Measurements from ENCODE around the gene MED9. TPM values are rescaled to one million over a fixed set of nuclear protein-coding genes. Genes with fewer than 3 reads are reported as not detected.

Gene MED9
- total and polyA plus RNA-seq, 4 donors: 6.4 to 12.5 (median 8.8) TPM

- TF ChIP-seq ATF3 (IDR thresholded peaks at IDR 0.05) (no peak), REST (IDR thresholded peaks at IDR 0.05) (no peak), HNF4A (conservative IDR thresholded peaks at IDR 0.05) (no peak)
Measured at GRCh38 chr17:17506181-17506741, 29.5 kb downstream of the MED9 start (continued).

GRCh38 chr17:17506893-17507464 is 30.2 kb downstream of the MED9 start:
- 76% methylated on average over 17 of the region's 17 CpGs for WGBS
- H3K9ac ChIP-seq (ENCODE audit: low read depth in 1 of 2, low read length in 2 of 2): no peak overlapping the region
- H3K27me3 ChIP-seq (ENCODE audit: control insufficient read depth in 4 of 4, insufficient read depth in 4 of 4, low read length in 3 of 4): no peaks in the 10 kb centered on the region
- H3K27ac ChIP-seq (ENCODE audit: low read depth in 1 of 2, low read length in 2 of 2): no peak overlapping the region
- H3K36me3 ChIP-seq (ENCODE audit: control insufficient read depth in 4 of 4, insufficient read depth in 3 of 4, low read depth in 1 of 4, low read length in 3 of 4): peaks cover 3 to 28% (median 9%) of the 10 kb centered on the region in 4 donors
- TF ChIP-seq MAX (IDR thresholded peaks at IDR 0.05) (no peak), NR2F2 (IDR thresholded peaks at IDR 0.05) (no peak)
- H3K4me3 ChIP-seq (ENCODE audit: low read depth in 1 of 3, low read length in 3 of 3): no peak overlapping the region
- no peaks in the 10 kb centered on the region for H3K4me1 ChIP-seq (ENCODE audit: control insufficient read depth in 4 of 4, insufficient read depth in 4 of 4, low read length in 3 of 4)
- no peaks in the 10 kb centered on the region for H3K9me3 ChIP-seq (ENCODE audit: control insufficient read depth in 4 of 4, low read length in 3 of 4)
- DNase-seq (ENCODE audit: low spot score): no peak

GRCh38 chr17:17507465-17508011 is 30.7 kb downstream of the MED9 start:
- H3K9ac ChIP-seq (ENCODE audit: low read depth in 1 of 2, low read length in 2 of 2): no peak overlapping the region
- H3K27ac ChIP-seq (ENCODE audit: low read depth in 1 of 2, low read length in 2 of 2): no peak overlapping the region
- no peak overlapping the region for H3K4me3 ChIP-seq (ENCODE audit: low read depth in 1 of 3, low read length in 3 of 3)
- no peak for DNase-seq (ENCODE audit: low spot score)
- H3K4me1 ChIP-seq (ENCODE audit: control insufficient read depth in 4 of 4, insufficient read depth in 4 of 4, low read length in 3 of 4): no peaks in the 10 kb centered on the region
- WGBS: 95% methylated on average over 16 of the region's 16 CpGs
- H3K27me3 ChIP-seq (ENCODE audit: control insufficient read depth in 4 of 4, insufficient read depth in 4 of 4, low read length in 3 of 4): no peaks in the 10 kb centered on the region
- H3K9me3 ChIP-seq (ENCODE audit: control insufficient read depth in 4 of 4, low read length in 3 of 4): no peaks in the 10 kb centered on the region
- H3K36me3 ChIP-seq (ENCODE audit: control insufficient read depth in 4 of 4, insufficient read depth in 3 of 4, low read depth in 1 of 4, low read length in 3 of 4): peaks cover 3 to 28% (median 9%) of the 10 kb centered on the region in 4 donors
- TF ChIP-seq GABPA (IDR thresholded peaks at IDR 0.05 in 1 of 2, conservative IDR thresholded peaks at IDR 0.05 in 1 of 2) (no peak), ATF3 (IDR thresholded peaks at IDR 0.05) (no peak), REST (IDR thresholded peaks at IDR 0.05) (no peak), HNF4G (IDR thresholded peaks at IDR 0.05) (no peak), ZBTB33 (IDR thresholded peaks at IDR 0.05) (no peak), FOXA2 (IDR thresholded peaks at IDR 0.05) (no peak), JUND (IDR thresholded peaks at IDR 0.05) (no peak), FOXA1 (IDR thresholded peaks at IDR 0.05) (no peak), TAF1 (conservative IDR thresholded peaks at IDR 0.05) (no peak), SP1 (IDR thresholded peaks at IDR 0.05) (no peak), EGR1 (IDR thresholded peaks at IDR 0.05; ENCODE audit: low read depth in 2 of 2) (no peak), NR2F2 (IDR thresholded peaks at IDR 0.05) (no peak), RXRA (IDR thresholded peaks at IDR 0.05) (no peak), CTCF (IDR thresholded peaks at IDR 0.05; ENCODE audit: low read depth, low read length, missing input control) (no peak), MAX (IDR thresholded peaks at IDR 0.05) (no peak), HNF4A (conservative IDR thresholded peaks at IDR 0.05) (no peak)

Measured in liver (tissue), 9 donors.